Stimulated activated CD4-positive, alpha-beta T cell treated with anti-CD3 and anti-CD28 coated beads, Interleukin-15, amount 100 ng/mL, for 48 hours (primary cell): ENCODE measurements around the gene LRP3.
"Not testable (repeated sequence)": the region's sequence is repeated elsewhere in the genome, so short reads cannot be mapped to it uniquely, and the experiment has no call there.

ENCODE experiments used
- DNase-seq, 2 donors: peaks; one replicate each; pipeline ENCODE4 v3.0.0-alpha.2; 2020; ENCODE audit warnings: low read depth in 2 of 2

The LRP3 gene

GRCh38 chr19:33193865-33194362 lies at the start of gene LRP3:
Gene LRP3 (plus strand): TSS chr19:33194330. CDS start chr19:33194786, 456 bp downstream.
- DNase-seq, result no peak

DNA sequence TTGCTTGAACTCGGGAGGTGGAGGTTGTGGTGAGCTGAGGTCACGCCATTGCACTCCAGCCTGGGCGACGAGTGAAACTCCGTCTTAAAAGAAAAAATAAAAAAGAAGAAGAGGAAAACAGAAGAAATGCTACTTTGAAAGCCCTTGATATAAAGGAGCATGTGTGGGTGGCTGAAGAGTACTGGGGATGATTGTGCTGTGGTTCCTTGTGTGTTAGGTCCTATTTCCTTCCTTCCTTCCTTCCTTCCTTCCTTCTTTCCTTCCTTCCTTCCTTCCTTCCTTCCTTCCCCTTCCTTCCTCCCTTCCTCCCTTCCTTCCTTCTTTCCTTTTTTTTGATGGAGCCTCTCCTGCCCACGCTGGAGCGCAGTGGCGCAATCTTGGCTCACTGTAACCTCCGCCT lies 47.9 kb upstream of the LRP3 start:
- no peak for DNase-seq

- DNase-seq, result no peak
Observed at GRCh38 chr19:33147538-33147937, 46.6 kb upstream of the LRP3 start.

DNA sequence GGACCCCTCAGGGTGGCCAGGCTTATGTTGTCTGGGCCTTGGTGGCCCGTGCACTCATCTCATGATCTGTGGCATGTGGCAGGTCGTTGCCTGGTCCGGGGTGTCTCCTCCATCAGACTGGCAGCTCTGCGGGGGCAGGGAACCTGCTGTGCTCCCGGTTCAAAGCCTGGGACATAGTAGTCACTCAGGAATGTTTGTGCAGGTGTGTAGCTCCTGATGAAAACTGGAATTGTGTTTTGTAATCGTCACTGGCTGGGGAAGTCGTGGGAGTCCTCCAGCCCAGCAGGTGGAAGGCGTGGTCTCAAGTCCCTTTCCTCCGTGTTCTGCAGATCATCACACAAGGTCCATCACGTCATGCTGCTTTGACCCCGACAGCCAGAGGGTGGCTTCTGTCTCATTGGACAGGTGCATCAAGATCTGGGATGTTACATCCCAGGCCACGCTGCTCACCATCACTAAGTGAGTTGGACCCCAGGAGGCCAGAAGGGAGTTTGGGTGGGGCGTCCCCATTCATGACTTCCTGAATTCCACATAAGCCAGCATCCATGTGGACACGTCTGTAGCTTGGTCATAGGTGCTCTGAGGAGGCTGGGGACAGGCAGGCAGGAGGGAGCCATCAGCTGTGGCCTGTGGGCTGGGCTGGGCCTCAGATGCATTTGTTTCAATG lies 43.1 kb upstream of the LRP3 start:
- no peak for DNase-seq

- DNase-seq, result no peak
Observed at GRCh38 chr19:33152176-33152575, 42.0 kb upstream of the LRP3 start.

DNA sequence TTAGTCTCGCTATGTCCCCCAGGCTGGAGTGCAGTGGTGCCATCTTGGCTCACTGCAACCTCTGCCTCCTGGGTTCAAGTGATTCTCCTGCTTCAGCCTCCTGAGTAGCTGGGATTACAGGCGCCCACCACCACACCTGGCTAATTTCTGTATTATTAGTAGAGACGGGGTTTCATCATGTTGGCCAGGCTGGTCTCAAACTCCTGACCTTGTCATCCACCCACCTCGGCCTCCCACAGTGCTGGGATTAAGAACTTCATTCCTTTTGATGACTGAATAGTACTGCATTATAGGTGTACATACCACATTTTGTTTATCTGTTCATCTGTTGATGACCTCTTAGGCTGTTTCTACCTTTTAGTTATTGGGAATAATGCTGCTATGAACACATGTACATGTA lies 41.5 kb upstream of the LRP3 start:
- DNase-seq, result not testable (repeated sequence)

DNA sequence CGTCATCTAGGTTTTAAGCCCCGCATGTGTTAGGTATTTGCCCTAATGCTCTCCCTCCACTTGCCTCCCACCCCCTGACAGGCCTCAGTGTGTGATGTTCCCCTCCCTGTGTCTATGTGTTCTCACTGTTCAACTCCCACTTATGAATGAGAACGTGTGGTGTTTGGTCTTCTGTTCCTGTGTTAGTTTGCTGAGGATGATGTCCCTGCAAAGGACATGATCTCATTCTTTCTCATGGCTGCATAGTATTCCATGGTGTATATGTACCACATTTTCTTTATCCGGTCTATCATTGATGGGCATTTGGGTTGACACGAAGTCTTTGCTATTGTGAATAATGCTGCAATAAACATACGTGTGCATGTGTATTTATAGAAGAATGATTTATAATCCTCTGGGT lies 39.8 kb upstream of the LRP3 start:
- DNase-seq, result not testable (repeated sequence)

GRCh38 chr19:33156334-33156733 lies 37.8 kb upstream of the LRP3 start:
- DNase-seq, result no peak

- no peak for DNase-seq
Observed at GRCh38 chr19:33157906-33158305, 36.2 kb upstream of the LRP3 start.

DNA sequence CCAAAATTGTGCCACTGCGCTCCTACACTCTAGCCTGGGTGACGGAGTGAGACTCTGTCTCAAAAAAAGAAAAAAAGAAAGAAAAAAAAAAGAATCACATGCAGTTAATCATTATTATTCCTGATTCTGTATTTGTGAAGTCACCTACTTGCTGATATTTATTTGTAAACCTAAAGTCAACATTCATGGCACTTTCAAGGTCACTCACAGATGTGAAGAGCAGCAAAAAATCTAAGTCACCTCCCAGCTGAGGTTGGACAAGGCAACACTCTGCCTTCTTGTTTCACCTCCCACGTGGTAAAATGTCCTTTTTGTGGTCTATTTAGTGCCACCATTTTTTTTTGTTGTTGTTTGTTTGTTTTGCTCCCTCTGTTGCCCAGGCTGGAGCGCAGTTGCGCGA lies 35.8 kb upstream of the LRP3 start:
- no peak for DNase-seq

GRCh38 chr19:33159149-33159548 lies 35.0 kb upstream of the LRP3 start:
- no peak for DNase-seq

DNA sequence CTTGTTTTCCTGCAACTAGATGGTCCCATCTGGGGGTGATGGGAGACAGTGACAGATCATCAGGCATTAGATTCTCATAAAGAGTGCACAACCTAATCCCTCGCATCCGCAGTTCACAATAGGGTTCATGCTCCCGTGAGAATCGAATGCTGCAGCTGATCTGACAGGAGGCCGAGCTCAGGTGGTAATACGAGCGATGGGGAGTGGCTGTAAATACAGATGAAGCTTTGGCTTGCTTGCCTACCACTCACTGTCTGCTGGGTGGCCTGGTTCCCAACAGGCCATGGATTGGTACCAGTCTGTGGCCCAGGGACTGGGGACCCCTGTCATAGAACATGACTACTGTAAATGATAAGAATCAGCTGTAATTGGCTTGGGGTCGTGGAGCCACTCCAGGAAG lies 34.2 kb upstream of the LRP3 start:
- no peak for DNase-seq

DNA sequence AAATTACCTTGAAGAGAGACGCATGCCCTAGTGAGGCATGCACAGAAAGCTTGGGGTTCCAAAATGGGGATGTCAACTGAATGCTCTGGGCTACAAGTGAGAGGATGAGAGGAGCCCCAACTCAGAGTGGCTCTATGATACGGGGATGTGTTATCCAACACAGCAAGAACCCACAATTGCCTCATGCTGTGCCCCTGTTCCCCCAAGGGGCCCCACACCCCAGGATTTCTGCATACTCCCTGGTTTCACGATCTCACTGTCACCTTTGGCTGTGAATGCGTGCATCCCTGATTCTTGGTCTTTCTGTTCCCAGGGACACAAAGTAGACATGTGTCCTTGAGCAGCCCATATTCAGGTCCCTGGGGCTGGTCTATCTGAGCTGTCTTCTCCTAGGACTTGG lies 32.9 kb upstream of the LRP3 start:
- no peak for DNase-seq

- DNase-seq, result no peak
Observed at GRCh38 chr19:33163481-33163880, 30.6 kb upstream of the LRP3 start.

GRCh38 chr19:33166037-33166436 lies 28.1 kb upstream of the LRP3 start:
- not testable (repeated sequence) for DNase-seq

- no peak for DNase-seq
Observed at GRCh38 chr19:33167438-33167837, 26.7 kb upstream of the LRP3 start.

- no peak for DNase-seq
Observed at GRCh38 chr19:33168528-33168927, 25.6 kb upstream of the LRP3 start.

DNA sequence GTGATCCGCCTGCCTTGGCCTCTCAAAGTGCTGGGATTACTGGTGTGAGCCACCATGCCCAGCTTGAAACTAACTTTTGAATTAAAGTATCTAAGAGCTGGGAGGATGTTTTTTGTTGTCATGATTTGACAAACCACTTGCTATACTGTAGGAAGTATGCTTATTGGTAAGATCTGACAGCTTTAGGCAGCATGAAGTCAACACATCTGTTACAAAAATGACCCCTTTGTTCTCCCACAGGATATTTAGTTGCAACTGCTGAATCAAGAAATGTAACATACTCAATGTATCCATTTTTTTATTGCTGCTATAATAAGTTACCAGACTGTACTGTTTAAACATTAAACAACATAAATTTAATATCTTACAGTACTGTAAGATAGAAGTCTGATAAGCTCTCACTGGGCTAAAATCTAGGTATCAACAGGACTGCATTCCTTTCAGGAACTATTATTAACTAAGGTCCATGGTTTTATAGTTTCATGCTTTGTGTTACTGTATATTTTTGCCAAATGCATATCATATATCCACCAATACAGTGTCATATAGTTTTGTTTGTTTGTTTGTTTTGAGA lies 22.8 kb upstream of the LRP3 start:
- DNase-seq, result no peak

DNA sequence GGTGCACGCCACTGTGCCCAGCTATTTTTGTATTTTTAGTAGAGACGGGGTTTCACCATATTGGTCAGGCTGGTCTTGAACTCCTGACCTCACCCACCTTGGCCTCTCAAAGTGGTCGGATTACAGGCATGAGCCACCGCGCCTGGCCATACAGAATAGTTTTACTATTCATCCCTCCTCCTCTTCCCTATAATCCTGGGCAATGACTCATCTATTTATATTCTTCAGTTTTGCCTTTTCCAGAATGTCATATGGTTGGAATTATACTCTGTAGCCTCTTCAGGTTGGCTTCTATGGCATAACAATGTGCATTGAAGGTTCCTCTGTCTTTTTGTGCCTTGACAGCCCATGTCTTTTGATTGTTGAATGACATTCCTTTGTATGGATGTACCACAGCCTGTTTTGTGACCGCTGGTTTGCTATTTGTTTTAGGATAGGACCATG lies 22.2 kb upstream of the LRP3 start:
- DNase-seq, result no peak

DNA sequence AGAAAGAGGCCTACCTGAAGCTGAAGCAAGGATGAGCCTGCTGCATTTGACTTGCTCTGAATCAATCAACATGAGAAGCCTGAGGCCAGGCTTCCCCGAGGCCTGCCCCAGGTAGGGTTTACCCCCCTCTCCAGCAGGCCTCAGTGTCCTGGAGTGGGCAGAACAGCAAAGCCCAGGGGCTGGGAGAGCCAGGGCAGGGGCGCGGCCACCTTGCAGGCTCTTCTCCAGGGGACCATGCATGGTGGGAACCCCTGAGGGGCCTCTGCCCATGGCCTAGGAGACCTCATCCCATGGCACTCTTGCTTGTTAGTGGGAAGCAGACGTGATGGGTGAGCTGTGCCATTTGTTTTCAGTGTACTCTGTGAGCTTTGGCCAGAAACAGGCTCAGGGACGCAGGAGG lies 19.9 kb upstream of the LRP3 start:
- no peak for DNase-seq

DNA sequence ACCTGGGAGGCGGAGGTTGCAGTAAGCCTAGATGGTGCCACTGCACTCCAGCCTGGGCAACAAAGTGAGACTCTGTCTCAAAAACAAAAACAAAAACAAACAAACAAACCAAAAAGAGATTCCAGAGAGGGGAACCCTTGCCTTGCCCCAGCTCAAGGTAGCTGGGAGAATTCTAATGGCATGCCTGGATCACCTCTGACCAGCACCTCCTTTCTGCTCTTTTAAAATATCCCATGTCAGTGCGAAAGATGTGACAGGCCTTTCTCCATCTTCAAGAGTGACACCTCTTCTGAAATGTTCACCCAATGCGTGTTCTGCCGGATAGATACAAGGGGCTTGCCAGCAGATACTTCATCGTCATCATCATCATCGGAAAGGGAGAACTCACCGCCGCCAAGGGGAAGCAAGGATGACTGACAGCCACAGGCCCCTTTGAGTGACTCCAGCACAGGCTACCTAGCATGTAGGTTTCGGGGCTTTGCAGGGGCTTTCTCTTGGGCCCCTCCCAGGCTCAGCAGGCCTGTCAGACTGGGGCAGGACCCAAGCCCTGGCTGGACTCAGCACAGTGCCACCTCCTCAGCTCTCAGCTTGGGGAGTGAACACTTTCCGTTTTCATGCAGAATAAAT lies 18.9 kb upstream of the LRP3 start:
- DNase-seq, result no peak

DNA sequence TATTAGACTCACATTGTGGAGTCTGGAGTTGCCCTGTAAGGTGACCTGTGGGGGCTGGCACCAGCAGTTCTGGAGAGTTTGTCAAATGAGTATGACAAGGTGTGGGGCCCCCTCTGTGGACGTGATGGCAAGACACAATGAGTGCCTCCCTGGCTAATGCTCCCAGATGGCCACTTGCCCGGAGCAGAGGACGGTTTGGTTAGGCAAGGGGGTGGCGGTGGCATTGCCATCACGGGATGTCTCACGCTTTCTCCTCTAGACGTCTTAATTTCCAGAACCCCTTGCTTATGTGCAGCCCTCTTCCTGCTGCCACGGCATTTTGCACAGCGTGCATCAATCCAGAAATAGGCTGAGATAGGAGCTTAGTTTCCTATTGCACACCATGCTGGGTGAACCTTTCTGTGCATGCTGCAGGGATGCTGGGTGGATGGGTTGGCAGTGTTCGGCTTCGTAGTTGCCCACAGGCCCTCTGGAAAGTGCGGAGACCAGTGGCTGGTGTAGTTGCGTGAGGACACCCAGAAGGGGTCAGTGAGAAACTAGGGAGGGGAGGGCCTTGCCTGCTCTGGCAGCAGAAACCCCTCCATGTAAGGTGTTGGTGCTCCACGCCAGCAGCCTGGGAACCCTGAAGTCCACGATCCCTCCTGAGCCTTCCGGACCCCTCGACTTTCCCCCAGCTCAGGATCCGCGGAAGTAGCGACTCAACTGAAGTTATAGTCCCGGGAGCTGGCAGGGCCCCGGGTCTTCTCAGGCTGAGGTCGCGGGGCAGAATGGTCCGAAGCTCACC lies 18.1 kb upstream of the LRP3 start:
- no peak for DNase-seq
